HG03064 (cell line): ENCODE results near the gene EIF2A.
"Not testable (repeated sequence)": the region's sequence is repeated elsewhere in the genome, so short reads cannot be mapped to it uniquely, and the experiment has no call there.

Experiments used
- ATAC-seq: cut with Tn5 transposase; IDR thresholded peaks from one replicate; pipeline ENCODE4 v1.9.1; 2021; ENCODE audit warnings: low read depth; ENCODE audit not compliant: unreplicated experiment

EIF2A gene

DNA sequence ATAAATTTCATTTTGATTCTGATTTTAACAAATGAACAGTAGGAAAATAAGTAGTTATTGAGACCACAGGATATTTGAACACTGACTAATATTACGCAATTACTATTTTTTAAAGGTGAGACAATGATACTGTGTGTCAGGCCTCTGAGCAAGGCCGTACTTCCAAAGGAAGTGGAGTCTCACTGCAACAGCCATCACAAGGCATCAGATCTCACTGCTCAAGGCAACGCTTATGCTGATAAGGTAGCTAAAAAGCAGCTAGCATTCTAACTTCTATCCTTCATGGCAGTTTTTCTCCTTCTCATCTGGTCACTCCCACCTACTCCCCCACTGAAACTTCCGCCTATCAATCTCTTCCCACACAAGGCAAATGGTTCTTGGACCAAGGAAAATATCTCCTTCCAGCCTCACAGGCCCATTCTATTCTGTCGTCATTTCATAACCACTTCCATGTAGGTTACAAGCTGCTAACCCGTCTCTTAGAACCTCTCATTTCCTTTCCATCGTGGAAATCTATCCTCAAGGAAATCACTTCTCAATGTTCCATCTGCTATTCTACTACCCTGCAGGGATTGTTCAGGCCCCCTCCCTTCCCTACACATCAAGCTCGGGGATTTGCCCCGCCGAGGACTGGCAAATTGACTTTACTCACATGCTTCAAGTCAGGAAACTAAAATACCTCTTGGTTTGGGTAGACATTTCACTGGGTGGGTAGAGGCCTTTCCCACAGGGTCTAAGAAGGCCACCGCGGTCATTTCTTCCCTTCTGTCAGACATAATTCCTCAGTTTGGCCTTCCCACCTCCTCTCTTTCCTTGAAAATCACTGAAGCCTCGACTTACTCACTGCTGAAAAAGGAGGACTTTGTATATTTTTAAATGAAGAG lies 54.3 kb downstream of the EIF2A start:
- not testable (repeated sequence) for ATAC-seq

DNA sequence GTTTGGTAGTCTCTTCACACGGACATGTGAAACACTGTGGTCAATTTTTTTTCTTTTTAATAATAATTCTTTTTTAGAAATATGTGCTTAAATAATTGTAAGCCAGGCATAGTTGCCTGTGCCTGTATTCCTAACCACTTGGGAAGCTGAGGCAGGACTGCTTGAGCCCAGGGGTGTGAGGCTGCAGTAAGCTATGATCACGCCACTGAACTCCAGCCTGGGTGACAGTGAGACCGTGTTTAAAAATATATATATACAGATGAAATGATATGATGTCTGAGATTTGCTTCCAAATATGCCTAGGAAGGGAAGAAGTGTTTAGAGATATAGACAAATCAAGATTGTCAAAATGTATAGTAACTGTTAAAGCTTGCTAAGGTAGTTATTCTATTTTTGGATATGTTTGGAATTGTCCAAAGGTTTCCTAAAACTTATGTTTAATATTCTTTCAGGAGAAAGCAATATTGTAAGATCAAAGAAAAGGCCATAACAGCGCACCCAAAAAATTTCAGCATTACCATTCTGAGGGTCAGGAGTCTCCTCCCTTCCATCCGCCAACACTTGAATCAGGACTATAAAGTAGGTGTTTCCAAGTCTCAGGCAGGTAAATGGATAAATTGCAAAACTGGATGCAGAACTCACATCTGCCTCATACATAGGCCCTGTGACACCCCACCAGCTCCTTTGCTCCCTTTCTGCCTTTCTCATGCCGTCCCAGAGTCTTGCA lies 56.0 kb downstream of the EIF2A start:
- peak; percentile 5 for ATAC-seq

GRCh38 chr3:150603153-150603979 lies 56.8 kb downstream of the EIF2A start, which contains the start of gene SELENOT:
TSS of gene SELENOT (plus strand) at chr3:150603321. CDS start at chr3:150603363, 42 bp downstream.
- peak; percentile 54 for ATAC-seq

DNA sequence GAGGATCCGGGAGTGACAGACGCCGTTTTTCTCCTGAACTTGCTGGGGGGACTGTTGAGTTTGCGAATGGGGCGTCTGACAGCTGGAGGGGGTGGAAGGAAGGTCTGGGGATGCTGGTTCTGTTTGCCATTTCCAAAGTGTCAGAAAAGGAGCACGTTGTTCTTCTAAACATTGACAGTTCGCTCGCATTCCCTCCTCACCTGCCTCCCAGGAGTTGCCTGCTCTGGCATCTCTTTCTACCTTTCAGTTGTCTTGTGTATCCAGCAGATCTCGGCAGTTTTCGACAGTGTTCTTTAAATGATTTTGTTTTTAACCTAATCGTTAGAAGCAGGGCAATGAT lies 57.4 kb downstream of the EIF2A start:
- ATAC-seq, result no peak

DNA sequence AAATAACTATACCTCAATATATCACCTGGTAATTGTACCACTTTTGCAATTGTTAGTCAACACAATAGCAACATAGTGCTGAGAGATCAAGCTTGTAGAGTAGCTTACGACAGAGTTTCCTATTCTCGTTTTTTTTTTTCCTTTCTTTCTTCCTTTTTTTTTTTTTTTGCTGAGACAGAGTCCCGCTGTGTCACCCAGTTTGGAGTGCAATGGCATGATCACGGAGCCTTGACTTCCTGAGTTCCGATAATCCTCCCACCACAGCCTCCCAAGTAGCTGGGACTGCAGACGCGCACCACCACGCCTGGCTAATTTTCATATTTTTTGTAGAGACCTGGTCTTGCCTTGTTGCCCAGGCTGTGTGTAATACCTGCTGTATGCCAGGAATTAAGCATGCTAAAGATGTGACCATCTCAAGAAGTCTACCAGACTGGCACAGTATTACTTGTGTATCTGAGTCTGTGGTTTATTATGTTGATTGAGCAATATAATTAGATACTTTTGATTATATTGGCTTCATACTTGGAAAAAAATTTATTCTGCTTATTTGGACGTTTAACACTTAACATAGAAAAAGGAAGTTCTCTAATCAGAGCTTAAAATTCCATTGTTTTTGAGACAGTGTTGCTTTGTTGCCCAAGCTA lies 59.5 kb downstream of the EIF2A start:
- no peak for ATAC-seq

DNA sequence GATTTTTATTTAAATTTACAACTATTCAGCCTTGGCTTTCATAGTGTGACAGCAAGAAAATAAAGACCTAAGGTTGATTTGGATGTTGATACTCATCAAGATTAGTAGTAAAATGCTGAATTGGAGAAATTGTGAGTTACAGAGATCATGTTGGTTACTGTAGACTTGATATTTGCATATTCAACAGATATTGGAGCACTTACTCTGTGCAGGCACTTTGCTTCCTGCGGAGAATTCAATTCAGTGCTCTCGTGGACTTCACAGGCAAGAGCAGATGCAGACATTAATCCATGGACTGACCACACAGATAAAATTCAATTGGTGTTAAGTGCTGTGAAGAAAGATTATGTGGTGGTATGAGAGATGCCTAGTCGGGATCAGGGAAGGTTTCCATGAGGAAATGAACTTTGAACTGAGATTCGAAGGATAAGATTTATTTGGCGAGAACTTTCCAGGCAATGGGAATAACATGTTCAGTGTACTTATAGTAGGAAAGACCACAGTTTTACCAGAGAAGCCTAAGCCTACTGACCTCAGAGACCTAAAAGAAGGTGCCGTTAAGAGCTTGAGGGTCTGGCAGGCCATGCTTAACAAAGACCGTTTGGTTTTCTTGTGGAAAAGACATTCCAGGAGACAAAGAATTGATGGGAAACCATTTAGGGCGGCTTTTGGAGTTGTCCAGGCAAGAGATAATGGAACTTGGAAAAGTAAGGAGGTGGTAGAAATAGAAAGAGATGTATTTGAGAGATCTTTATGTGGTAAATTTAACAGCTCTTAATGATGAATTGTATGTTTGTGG lies 60.9 kb downstream of the EIF2A start:
- no peak for ATAC-seq

- ATAC-seq, result no peak
Measured at GRCh38 chr3:150609988-150610387, 63.4 kb downstream of the EIF2A start.

GRCh38 chr3:150610785-150611184 lies 64.2 kb downstream of the EIF2A start:
- no peak for ATAC-seq

GRCh38 chr3:150611666-150612065 lies 65.1 kb downstream of the EIF2A start:
- ATAC-seq, result no peak

DNA sequence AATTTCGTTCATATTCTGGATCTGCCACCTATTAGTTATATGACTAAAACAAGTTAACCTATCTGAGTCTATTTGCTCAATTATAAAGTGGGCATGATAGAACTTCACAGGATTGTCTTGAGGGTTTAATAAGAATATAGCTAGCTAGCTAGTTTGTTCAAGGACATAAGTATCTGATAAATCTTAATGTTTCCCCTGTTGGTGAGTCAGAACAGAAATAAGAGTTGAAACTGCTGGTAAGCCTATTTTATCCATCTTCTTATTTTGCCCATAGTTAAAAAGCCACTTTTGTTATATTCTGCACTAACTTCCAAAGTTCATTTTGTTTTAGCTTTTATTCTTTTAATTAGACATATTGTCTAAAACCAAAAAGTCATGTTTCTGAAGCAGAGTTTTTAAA lies 65.9 kb downstream of the EIF2A start:
- no peak for ATAC-seq

DNA sequence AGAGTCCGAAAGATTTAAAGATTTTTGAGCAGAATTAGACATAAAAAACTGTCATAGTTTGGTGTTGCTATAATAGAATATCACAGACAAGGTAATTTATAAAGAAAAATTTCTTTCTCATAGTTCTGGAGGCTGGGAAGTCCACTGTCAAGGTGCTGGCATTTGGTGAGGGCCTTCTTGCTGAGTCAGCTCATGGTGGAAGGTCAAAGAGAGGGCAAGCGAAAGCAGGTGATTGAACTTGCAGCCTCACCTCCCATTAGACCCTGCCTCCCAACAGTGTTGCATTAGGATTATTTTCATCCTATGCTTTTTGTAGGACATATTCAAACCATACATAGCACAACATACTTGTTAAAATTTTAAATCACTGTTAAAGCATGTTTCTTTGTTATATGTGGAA lies 66.4 kb downstream of the EIF2A start:
- no peak for ATAC-seq

- ATAC-seq, result no peak
Measured at GRCh38 chr3:150613709-150614480, 67.3 kb downstream of the EIF2A start.

GRCh38 chr3:150620002-150620689 lies 73.6 kb downstream of the EIF2A start:
- no peak for ATAC-seq

DNA sequence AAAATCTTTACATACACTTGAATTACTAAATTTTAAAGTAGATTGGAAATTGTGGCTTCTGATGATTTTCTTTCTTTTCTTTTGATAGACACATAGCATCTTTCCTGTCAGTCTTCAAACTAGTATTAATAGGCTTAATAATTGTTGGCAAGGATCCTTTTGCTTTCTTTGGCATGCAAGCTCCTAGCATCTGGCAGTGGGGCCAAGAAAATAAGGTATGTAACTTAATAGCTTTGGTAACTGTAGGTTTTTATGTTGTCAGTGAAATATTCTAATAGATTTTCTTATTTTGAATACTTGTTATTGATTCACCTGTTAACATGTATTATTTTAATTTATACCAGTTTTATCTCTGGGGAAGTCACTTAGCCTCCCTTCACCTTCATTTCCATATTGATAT lies 76.4 kb downstream of the EIF2A start:
- not testable (repeated sequence) for ATAC-seq

DNA sequence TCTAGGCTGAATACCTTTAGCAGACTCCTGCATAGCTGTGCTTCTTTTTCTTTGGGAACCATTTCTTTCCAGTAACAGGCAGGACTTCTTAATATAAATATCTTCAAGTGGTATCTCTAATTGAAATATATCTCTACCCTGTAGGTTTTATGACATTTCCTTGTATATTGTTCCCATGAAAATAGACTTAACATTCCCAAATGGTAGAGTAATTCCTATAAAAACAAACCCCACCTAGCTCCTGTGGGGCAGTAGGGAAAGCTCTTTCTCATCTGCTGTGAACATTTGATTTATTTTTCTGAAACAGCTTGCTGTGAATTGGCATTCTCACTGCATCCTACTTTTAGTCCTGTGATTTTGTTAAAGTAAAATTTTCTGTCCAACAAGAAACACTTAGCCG lies 77.4 kb downstream of the EIF2A start:
- no peak for ATAC-seq

DNA sequence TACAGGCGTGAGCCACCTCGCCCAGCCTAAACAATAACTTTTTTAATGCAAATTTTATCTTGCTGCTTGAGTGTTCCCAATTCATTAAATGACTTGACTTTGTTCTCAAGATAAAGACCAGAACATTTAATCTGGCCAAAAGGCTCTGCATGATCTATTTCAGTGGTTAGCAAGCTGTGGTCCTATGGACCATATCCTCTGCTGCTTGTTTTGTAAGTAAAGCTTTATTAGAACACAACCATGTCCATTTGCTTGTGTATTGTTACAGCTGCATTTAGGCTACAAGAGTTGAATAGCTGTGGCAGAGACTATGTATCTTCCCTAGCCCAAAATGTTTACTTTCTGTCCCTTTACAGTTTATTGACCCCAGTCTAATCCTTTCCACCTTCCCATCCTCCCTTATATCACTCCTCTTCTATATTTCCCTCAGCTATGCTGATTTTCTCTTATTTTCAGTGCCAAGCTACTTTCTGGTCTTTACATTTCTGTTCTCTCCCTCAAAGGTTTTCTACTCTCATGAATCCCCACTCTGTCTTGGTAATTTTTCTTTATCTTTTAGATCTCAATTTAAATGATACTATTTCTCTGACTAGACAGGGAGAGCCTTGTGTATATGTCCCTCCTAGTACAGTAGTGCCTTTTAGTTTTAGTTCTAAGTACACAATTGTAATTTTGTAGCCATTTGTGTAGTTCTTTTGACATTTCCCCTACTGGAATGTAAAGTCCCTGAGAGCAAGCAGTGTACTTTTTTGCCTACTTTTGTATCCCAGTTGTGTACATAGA lies 79.8 kb downstream of the EIF2A start:
- no peak for ATAC-seq

DNA sequence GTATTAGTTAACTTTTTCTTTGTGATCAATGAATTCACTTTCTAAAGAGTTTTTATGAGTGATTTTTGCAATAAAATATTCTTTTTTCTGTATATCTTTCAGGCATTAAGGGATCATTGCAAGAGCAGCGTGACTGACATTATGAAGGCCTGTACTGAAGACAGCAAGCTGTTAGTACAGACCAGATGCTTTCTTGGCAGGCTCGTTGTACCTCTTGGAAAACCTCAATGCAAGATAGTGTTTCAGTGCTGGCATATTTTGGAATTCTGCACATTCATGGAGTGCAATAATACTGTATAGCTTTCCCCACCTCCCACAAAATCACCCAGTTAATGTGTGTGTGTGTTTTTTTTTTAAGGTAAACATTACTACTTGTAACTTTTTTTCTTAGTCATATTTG lies 81.0 kb downstream of the EIF2A start:
- ATAC-seq, result no peak
